Esophagus muscularis mucosa (tissue), 4 donors: ENCODE measurements around the gene TMEM144.

Experiments used
- EP300 ChIP-seq: sonication (generic); formaldehyde crosslinking; IDR thresholded peaks from one replicate; pipeline ENCODE4 v1.6.1; 2017; ENCODE audit warnings: antibody characterized with exemption
- POLR2A ChIP-seq: fragments of 450-650 bp; IDR thresholded peaks from one replicate; pipeline ENCODE4 v1.6.1; 2017; ENCODE audit warnings: antibody characterized with exemption, moderate library complexity, mild to moderate bottlenecking, low read depth
- POLR2AphosphoS5 ChIP-seq, 2 donors: sonication (generic); formaldehyde crosslinking; IDR thresholded peaks; one replicate each; pipeline ENCODE4 v1.6.1; 2017; ENCODE audit warnings: antibody characterized with exemption in 2 of 2
- TF ChIP-seq, protein P1 (sequence below), 3 experiments: fragments of 200-600 bp in 2 of 3; fragments of 450-650 bp in 1 of 3; sonication (generic) in 2 of 3; IDR thresholded peaks; one replicate each; pipeline ENCODE4 v1.5.1; 2017 to 2019; ENCODE audit warnings: antibody characterized with exemption in 3 of 3, mild to moderate bottlenecking in 2 of 3, moderate library complexity in 1 of 3

DNA sequence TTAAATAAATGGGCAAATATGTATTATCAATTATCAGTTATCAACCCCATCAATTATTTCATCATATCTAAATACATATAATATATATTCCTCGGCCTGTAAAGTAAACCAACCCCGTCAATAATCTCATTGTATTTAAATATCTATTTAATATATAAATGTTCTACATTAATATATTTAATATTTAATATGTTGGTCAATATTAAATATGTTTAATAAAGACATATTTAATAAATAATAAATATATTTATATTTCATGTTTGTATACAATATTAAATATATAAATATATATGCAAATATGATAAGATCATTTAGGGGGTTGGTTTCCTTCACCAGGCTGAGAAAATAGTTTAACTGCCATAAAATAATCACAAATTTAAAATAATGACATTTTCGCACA lies 6.4 kb upstream of the TMEM144 start:
- TF ChIP-seq EP300, result no peak
- TF ChIP-seq, protein P1, sequence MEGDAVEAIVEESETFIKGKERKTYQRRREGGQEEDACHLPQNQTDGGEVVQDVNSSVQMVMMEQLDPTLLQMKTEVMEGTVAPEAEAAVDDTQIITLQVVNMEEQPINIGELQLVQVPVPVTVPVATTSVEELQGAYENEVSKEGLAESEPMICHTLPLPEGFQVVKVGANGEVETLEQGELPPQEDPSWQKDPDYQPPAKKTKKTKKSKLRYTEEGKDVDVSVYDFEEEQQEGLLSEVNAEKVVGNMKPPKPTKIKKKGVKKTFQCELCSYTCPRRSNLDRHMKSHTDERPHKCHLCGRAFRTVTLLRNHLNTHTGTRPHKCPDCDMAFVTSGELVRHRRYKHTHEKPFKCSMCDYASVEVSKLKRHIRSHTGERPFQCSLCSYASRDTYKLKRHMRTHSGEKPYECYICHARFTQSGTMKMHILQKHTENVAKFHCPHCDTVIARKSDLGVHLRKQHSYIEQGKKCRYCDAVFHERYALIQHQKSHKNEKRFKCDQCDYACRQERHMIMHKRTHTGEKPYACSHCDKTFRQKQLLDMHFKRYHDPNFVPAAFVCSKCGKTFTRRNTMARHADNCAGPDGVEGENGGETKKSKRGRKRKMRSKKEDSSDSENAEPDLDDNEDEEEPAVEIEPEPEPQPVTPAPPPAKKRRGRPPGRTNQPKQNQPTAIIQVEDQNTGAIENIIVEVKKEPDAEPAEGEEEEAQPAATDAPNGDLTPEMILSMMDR (IDR thresholded peaks at IDR 0.05), result no peak
- TF ChIP-seq POLR2AphosphoS5 (IDR thresholded peaks at IDR 0.05), result no peak
- TF ChIP-seq POLR2A, result no peak
